H1 (cell line): ENCODE results near the gene APOBEC3F. TPM values are rescaled to one million over a fixed set of nuclear protein-coding genes. Genes with fewer than 3 reads are reported as not detected.

ENCODE experiments used
- CTCF ChIA-PET: fragments of 300-600 bp; sonication (Branson Sonifier 250); formaldehyde crosslinking; loops from one replicate; lab custom pipeline; 2021; ENCODE audit not compliant: partially characterized antibody; lab: Charles Lee
- POLR2A ChIA-PET: fragments of 300-600 bp; sonication (Branson Sonifier 250); formaldehyde crosslinking; loops from one replicate; lab custom pipeline; 2021; ENCODE audit warnings: inconsistent platforms; ENCODE audit not compliant: partially characterized antibody; lab: Charles Lee
- DNase-seq, 2 experiments: peaks; one replicate each; pipeline versions ENCODE4 v3.0.0 to v3.0.0-alpha.2; 2010 to 2022; ENCODE audit warnings: low spot score in 2 of 2, low read depth in 1 of 2, mixed read lengths in 1 of 2
- FAIRE-seq: peaks from 2 replicates; lab custom pipeline; 2011; peaks lifted over from hg19 to GRCh38; lab: Jason Lieb, UNC
- H2AFZ ChIP-seq: 2 replicates; pipeline ENCODE4 v1.8.1; 2012; ENCODE audit warnings: low read length, inconsistent platforms
- H2AK5ac ChIP-seq: 2 replicates; pipeline ENCODE4 v1.6.1; 2013; ENCODE audit warnings: low read depth, low read length
- H2BK120ac ChIP-seq: replicated peaks from 2 replicates; pipeline ENCODE3; 2013; ENCODE audit warnings: low read depth, low read length, inconsistent platforms
- H2BK12ac ChIP-seq: 2 replicates; pipeline ENCODE4 v1.6.1; 2013; ENCODE audit warnings: low read depth, low read length
- H2BK15ac ChIP-seq: 2 replicates; pipeline ENCODE4 v1.6.1; 2013; ENCODE audit warnings: low read length
- H2BK20ac ChIP-seq: 2 replicates; pipeline ENCODE4 v1.6.1; 2013; ENCODE audit warnings: low read length
- H2BK5ac ChIP-seq: 2 replicates; pipeline ENCODE4 v1.6.1; 2013; ENCODE audit warnings: low read depth, low read length
- H3K14ac ChIP-seq: 2 replicates; pipeline ENCODE4 v1.6.1; 2013; ENCODE audit warnings: inconsistent platforms; ENCODE audit not compliant: insufficient read length
- H3K18ac ChIP-seq: 2 replicates; pipeline ENCODE4 v1.6.1; 2013; ENCODE audit warnings: low read length; ENCODE audit errors: extremely low read depth
- H3K23ac ChIP-seq: 2 replicates; pipeline ENCODE4 v1.6.1; 2013; ENCODE audit warnings: inconsistent platforms; ENCODE audit not compliant: insufficient read length
- H3K23me2 ChIP-seq: 2 replicates; pipeline ENCODE4 v1.6.1; 2013; ENCODE audit warnings: low read depth, low read length
- H3K27ac ChIP-seq: 2 replicates; pipeline ENCODE4 v1.6.1; 2011; ENCODE audit warnings: low read depth, low read length, inconsistent platforms
- H3K27me3 ChIP-seq, 4 experiments: replicated peaks in 1 of 4; 1 replicate in 1 of 4; 2 replicates in 3 of 4; pipeline versions ENCODE4 v1.6.1 to v1.8.1; 2011 to 2013; ENCODE audit warnings: low read length in 3 of 4, mild to moderate bottlenecking in 3 of 4, inconsistent platforms in 2 of 4, mixed read lengths in 2 of 4, moderate library complexity in 1 of 4; ENCODE audit not compliant: control insufficient read depth in 3 of 4, insufficient read depth in 3 of 4; ENCODE audit errors: extremely low read depth in 1 of 4
- H3K36me3 ChIP-seq, 4 experiments: 2 replicates each; pipeline versions ENCODE4 v1.6.1 to v1.8.1; 2011 to 2013; ENCODE audit warnings: mild to moderate bottlenecking in 4 of 4, low read length in 3 of 4, moderate library complexity in 2 of 4, control low read depth in 1 of 4, inconsistent platforms in 1 of 4; ENCODE audit not compliant: insufficient read depth in 4 of 4, control insufficient read depth in 2 of 4
- H3K4ac ChIP-seq: replicated peaks from 2 replicates; pipeline ENCODE3; 2013; ENCODE audit warnings: low read length, low read depth, mixed read lengths, inconsistent platforms; ENCODE audit not compliant: insufficient read length
- H3K4me1 ChIP-seq, 4 experiments: replicated peaks in 1 of 4; 1 replicate in 1 of 4; 2 replicates in 3 of 4; pipeline versions ENCODE4 v1.6.1 to v1.8.1; 2011 to 2013; ENCODE audit warnings: low read length in 3 of 4, inconsistent platforms in 2 of 4, mixed read lengths in 1 of 4; ENCODE audit not compliant: insufficient read depth in 4 of 4, control insufficient read depth in 3 of 4
- H3K4me2 ChIP-seq, 2 experiments: 2 replicates each; pipeline versions ENCODE4 v1.6.1 to v1.8.1; 2011 to 2013; ENCODE audit warnings: low read depth in 2 of 2, low read length in 2 of 2, control low read depth in 1 of 2, inconsistent platforms in 1 of 2, mild to moderate bottlenecking in 1 of 2; ENCODE audit not compliant: insufficient read depth in 1 of 2
- H3K4me3 ChIP-seq, 4 experiments: fragments of 200-600, 300-600 bp in 1 of 4; sonication (generic), shearing (Covaris generic), sonication (Bioruptor Twin) in 1 of 4; 2 replicates each; pipeline versions ENCODE4 v1.5.1 to v1.8.1; 2011 to 2016; ENCODE audit warnings: low read length in 4 of 4, low read depth in 3 of 4, control low read depth in 2 of 4, inconsistent platforms in 2 of 4, mild to moderate bottlenecking in 2 of 4, mixed read lengths in 1 of 4, moderate library complexity in 1 of 4; ENCODE audit not compliant: insufficient read depth in 2 of 4; ENCODE audit errors: extremely low read depth in 1 of 4
- H3K56ac ChIP-seq: replicated peaks from 2 replicates; pipeline ENCODE3; 2013; ENCODE audit warnings: low read depth, mild to moderate bottlenecking, mixed read lengths, low read length, inconsistent platforms; ENCODE audit not compliant: insufficient read length
- H3K79me1 ChIP-seq: 2 replicates; pipeline ENCODE4 v1.6.1; 2013; ENCODE audit warnings: low read depth, low read length, control low read depth
- H3K79me2 ChIP-seq, 2 experiments: 2 replicates each; pipeline versions ENCODE4 v1.6.1 to v1.8.1; 2012 to 2013; ENCODE audit warnings: low read length in 2 of 2, mild to moderate bottlenecking in 2 of 2, inconsistent platforms in 1 of 2; ENCODE audit not compliant: insufficient read depth in 2 of 2, control insufficient read depth in 1 of 2
- H3K9ac ChIP-seq, 4 experiments: replicated peaks in 1 of 4; 1 replicate in 1 of 4; 2 replicates in 3 of 4; pipeline versions ENCODE4 v1.6.1 to v1.8.1; 2011 to 2013; ENCODE audit warnings: low read depth in 3 of 4, low read length in 3 of 4, control low read depth in 2 of 4, mild to moderate bottlenecking in 2 of 4, moderate library complexity in 2 of 4, inconsistent platforms in 1 of 4; ENCODE audit errors: extremely low read depth in 1 of 4
- H3K9me3 ChIP-seq, 2 experiments: 2 replicates each; pipeline versions ENCODE4 v1.6.1 to v1.8.1; 2012 to 2013; ENCODE audit warnings: mild to moderate bottlenecking in 2 of 2, moderate library complexity in 2 of 2, control low read depth in 1 of 2, inconsistent platforms in 1 of 2, low read depth in 1 of 2, low read length in 1 of 2, mixed read lengths in 1 of 2; ENCODE audit not compliant: insufficient read depth in 2 of 2
- H4K20me1 ChIP-seq, 2 experiments: replicated peaks in 1 of 2; 2 replicates each; pipeline versions ENCODE3 to v1.8.1; 2011 to 2013; ENCODE audit warnings: inconsistent platforms in 2 of 2, low read length in 2 of 2, mild to moderate bottlenecking in 1 of 2; ENCODE audit not compliant: insufficient read depth in 2 of 2, control insufficient read depth in 1 of 2
- H4K5ac ChIP-seq: 2 replicates; pipeline ENCODE4 v1.6.1; 2013; ENCODE audit warnings: low read length, low read depth, mixed read lengths, inconsistent platforms; ENCODE audit not compliant: insufficient read length
- H4K8ac ChIP-seq: 2 replicates; pipeline ENCODE4 v1.8.0; 2013; ENCODE audit warnings: mild to moderate bottlenecking, moderate library complexity, low read length, inconsistent platforms; ENCODE audit not compliant: insufficient read depth; ENCODE audit errors: extremely low read depth
- H4K91ac ChIP-seq: replicated peaks from 2 replicates; pipeline ENCODE3; 2013; ENCODE audit warnings: low read length, mixed read lengths, inconsistent platforms; ENCODE audit not compliant: insufficient read length
- CBX8 ChIP-seq: fragments of 300-800, 300-1000 bp; sonication (generic); IDR thresholded peaks from 2 replicates; pipeline ENCODE4 v1.7.1; 2016; ENCODE audit warnings: low read depth, low read length, borderline replicate concordance
- CHD2 ChIP-seq: IDR thresholded peaks from 2 replicates; pipeline ENCODE4 v1.6.1; 2012; ENCODE audit warnings: low read length, improper control_type of control experiment
- CTBP2 ChIP-seq: IDR thresholded peaks from 2 replicates; pipeline ENCODE4 v1.7.0; 2011; ENCODE audit warnings: borderline replicate concordance, mild to moderate bottlenecking, moderate library complexity, mixed read lengths, low read length; ENCODE audit not compliant: insufficient read depth, insufficient read length
- EZH2 ChIP-seq: fragments of 200-600 bp; sonication (generic); IDR thresholded peaks from 2 replicates; pipeline ENCODE4 v1.7.1; 2012; ENCODE audit warnings: low read depth, mild to moderate bottlenecking, moderate library complexity, low read length, inconsistent platforms; ENCODE audit not compliant: severe bottlenecking
- KDM4A ChIP-seq: IDR thresholded peaks from one replicate; pipeline ENCODE4 v1.7.1; 2012; ENCODE audit warnings: low read depth, mild to moderate bottlenecking, moderate library complexity, low read length, inconsistent platforms; ENCODE audit not compliant: severe bottlenecking
- POLR2AphosphoS5 ChIP-seq: IDR thresholded peaks from 2 replicates; pipeline ENCODE4 v1.6.1; 2011; ENCODE audit warnings: low read depth, low read length
- SIN3A ChIP-seq, 2 experiments: IDR thresholded peaks in 1 of 2; conservative IDR thresholded peaks in 1 of 2; 2 replicates each; pipeline ENCODE4 v1.6.1; 2011 to 2012; ENCODE audit warnings: low read length in 2 of 2, improper control_type of control experiment in 1 of 2, low read depth in 1 of 2, mild to moderate bottlenecking in 1 of 2
- SP1 ChIP-seq: IDR thresholded peaks from 2 replicates; pipeline ENCODE4 v1.6.1; 2011; ENCODE audit warnings: low read depth, low read length
- TCF12 ChIP-seq: IDR thresholded peaks from 2 replicates; pipeline ENCODE4 v1.6.1; 2011; ENCODE audit warnings: low read depth, mild to moderate bottlenecking, low read length
- ZNF274 ChIP-seq: IDR thresholded peaks from 2 replicates; pipeline ENCODE4 v1.7.0; 2012; ENCODE audit warnings: low read length, borderline replicate concordance; ENCODE audit errors: extremely low read depth
- WGBS, 2 experiments: shearing (Covaris generic) in 1 of 2; methylation state at CpG; one replicate each; pipeline versions ENCODE4 v1.1.6 to v1.1.7; 2013 to 2015; ENCODE audit warnings: low lambda C conversion rate in 2 of 2, mixed read lengths in 2 of 2, inconsistent platforms in 1 of 2, low coverage in 1 of 2, missing lambda C conversion rate in 1 of 2; ENCODE audit not compliant: insufficient replicate concordance in 2 of 2, insufficient coverage in 1 of 2, insufficient read length in 1 of 2; ENCODE audit errors: extremely low coverage in 1 of 2, missing lambda C conversion rate in 1 of 2; 5-methylcytosine and 5-hydroxymethylcytosine counted together
- polyA plus RNA-seq, 7 experiments: library from polyadenylated mRNA; depleted of rRNA in 3 of 7; stranded (reverse) in 5 of 7; unstranded in 2 of 7; fragments of >200 nt in 5 of 7; fragments of 200-250 nt in 2 of 7; gene quantifications; 1 replicate in 5 of 7; 2 replicates in 1 of 7; 4 replicates in 1 of 7; pipeline versions ENCODE4 v1.2.1 to v1.2.3, GENCODE V29; 2011 to 2013; ENCODE audit warnings: missing spikeins in 2 of 7, mixed read lengths in 2 of 7
- total RNA-seq: library from RNA; stranded (reverse); fragmentation: NEBNext Ultra II Directional; extraction: Animal tissue kit (Norgen Biotek cat#: 25700); gene quantifications from 2 replicates; pipeline ENCODE4 v1.2.1, GENCODE V29; 2021

Gene APOBEC3F
- total and polyA plus RNA-seq, 2 of the 8 experiments (the other 6 are each of a cell fraction or from before 2014, with no cell fraction given): 4.0 to 7.3 TPM

- H3K18ac ChIP-seq: peak overlapping the region; percentile 83
- H2AK5ac ChIP-seq: no peak overlapping the region
- no peak overlapping the region for H3K27ac ChIP-seq
- peaks cover 3 to 15% (median 10%) of the 10 kb centered on the region in 4 experiments for H3K4me1 ChIP-seq
- H3K9me3 ChIP-seq: no peaks in the 10 kb centered on the region
- peak overlapping the region; percentile 58 to 63 for H3K4me2 ChIP-seq
- 0 out of 2 replicates have a peak overlapping the region, but pooled peaks have one; percentile 20 for H2BK12ac ChIP-seq
- no peak for FAIRE-seq
- no peaks in the 10 kb centered on the region for H3K27me3 ChIP-seq
- H2BK120ac ChIP-seq: no peak overlapping the region
- H4K91ac ChIP-seq: no peak overlapping the region
- peak overlapping the region in 1 of 4 experiments; percentile 54; a peak in 2 of 8 replicates for H3K4me3 ChIP-seq
- no peak overlapping the region; the same call in 1 of the 2 replicates for H2BK15ac ChIP-seq
- no peak overlapping the region for H3K9ac ChIP-seq
- 87% methylated on average over 19 of the region's 19 CpGs; no CpG with 5 or more reads in 1 of the 2 experiments for WGBS, 2 experiments
- no peaks in the 10 kb centered on the region for H3K36me3 ChIP-seq
- H3K79me2 ChIP-seq: no peaks in the 10 kb centered on the region
- H3K23ac ChIP-seq: no peak overlapping the region
- H4K5ac ChIP-seq: peak overlapping the region; percentile 88
- no peak overlapping the region for H3K56ac ChIP-seq
- no peak overlapping the region for H4K8ac ChIP-seq
- H3K23me2 ChIP-seq: no peaks in the 10 kb centered on the region; the same call in 1 of the 2 replicates
- DNase-seq: no peak
- no peak overlapping the region for H3K14ac ChIP-seq
- no peak overlapping the region for H3K4ac ChIP-seq
- H4K20me1 ChIP-seq: no peaks in the 10 kb centered on the region
- H3K79me1 ChIP-seq: no peaks in the 10 kb centered on the region
- CTCF ChIA-PET: interaction anchor here (0.8 to 1.6 kb wide), 4 partner anchors 12 to 260 kb away, joined by 3 read pairs; no protein-coding TSS in a partner anchor
- no peak overlapping the region for H2AFZ ChIP-seq
- peak overlapping the region; percentile 71; the same call in 1 of the 2 replicates for H2BK5ac ChIP-seq
- POLR2A ChIA-PET: interaction anchor here (0.7 to 2.5 kb wide), 9 partner anchors 11 to 279 kb away, joined by 3 to 7 read pairs (median 3); partner anchors contain the start of gene APOBEC3D
- H2BK20ac ChIP-seq: no peak overlapping the region
- TF ChIP-seq ZNF274 (no peak), POLR2AphosphoS5 (no peak), CBX8 (no peak), CTBP2 (no peak), TCF12 (no peak), EZH2 (no peak), SIN3A (conservative IDR thresholded peaks at IDR 0.05 in 1 of 2, IDR thresholded peaks at IDR 0.05 in 1 of 2; ENCODE audit: low read depth in 1 of 2, low read length in 2 of 2) (no peak), CHD2 (no peak), SP1 (no peak), KDM4A (no peak)
Measured at GRCh38 chr22:39039306-39040126, 1.1 kb upstream of the APOBEC3F start.
